Neural cell (in vitro differentiated cells): ENCODE data around the gene RINT1.

Source experiments
- CTCF ChIP-seq: fragments of 450-650 bp; IDR thresholded peaks from 2 replicates; pipeline ENCODE4 v1.5.1; 2014; ENCODE audit warnings: antibody characterized with exemption, mild to moderate bottlenecking, moderate library complexity; ENCODE audit not compliant: poor library complexity, severe bottlenecking
- EP300 ChIP-seq: fragments of 450-650 bp; conservative IDR thresholded peaks from 2 replicates; pipeline ENCODE4 v1.6.1; 2014; ENCODE audit warnings: antibody characterized with exemption, mild to moderate bottlenecking, moderate library complexity; ENCODE audit not compliant: poor library complexity, severe bottlenecking
- EZH2 ChIP-seq: fragments of 200-600, 300-800 bp; shearing (Covaris generic), sonication (generic); IDR thresholded peaks from 2 replicates; pipeline ENCODE4 v1.6.1; 2014; ENCODE audit warnings: antibody characterized with exemption, low read length, borderline replicate concordance, mild to moderate bottlenecking; ENCODE audit not compliant: insufficient read depth, poor library complexity, severe bottlenecking
- POLR2AphosphoS5 ChIP-seq: IDR thresholded peaks from 2 replicates; pipeline ENCODE4 v1.6.1; 2012
- RAD21 ChIP-seq: fragments of 450-650 bp; conservative IDR thresholded peaks from 2 replicates; pipeline ENCODE4 v1.6.1; 2014; ENCODE audit warnings: antibody characterized with exemption, mild to moderate bottlenecking, moderate library complexity
- TF ChIP-seq, protein P1 (sequence below): IDR thresholded peaks from 2 replicates; pipeline ENCODE4 v1.6.1; 2012; ENCODE audit warnings: borderline replicate concordance

GRCh38 chr7:105596866-105597265 lies 64.9 kb downstream of the RINT1 start:
- TF ChIP-seq EZH2, result no peak
- TF ChIP-seq CTCF, result no peak
- TF ChIP-seq, protein P1, sequence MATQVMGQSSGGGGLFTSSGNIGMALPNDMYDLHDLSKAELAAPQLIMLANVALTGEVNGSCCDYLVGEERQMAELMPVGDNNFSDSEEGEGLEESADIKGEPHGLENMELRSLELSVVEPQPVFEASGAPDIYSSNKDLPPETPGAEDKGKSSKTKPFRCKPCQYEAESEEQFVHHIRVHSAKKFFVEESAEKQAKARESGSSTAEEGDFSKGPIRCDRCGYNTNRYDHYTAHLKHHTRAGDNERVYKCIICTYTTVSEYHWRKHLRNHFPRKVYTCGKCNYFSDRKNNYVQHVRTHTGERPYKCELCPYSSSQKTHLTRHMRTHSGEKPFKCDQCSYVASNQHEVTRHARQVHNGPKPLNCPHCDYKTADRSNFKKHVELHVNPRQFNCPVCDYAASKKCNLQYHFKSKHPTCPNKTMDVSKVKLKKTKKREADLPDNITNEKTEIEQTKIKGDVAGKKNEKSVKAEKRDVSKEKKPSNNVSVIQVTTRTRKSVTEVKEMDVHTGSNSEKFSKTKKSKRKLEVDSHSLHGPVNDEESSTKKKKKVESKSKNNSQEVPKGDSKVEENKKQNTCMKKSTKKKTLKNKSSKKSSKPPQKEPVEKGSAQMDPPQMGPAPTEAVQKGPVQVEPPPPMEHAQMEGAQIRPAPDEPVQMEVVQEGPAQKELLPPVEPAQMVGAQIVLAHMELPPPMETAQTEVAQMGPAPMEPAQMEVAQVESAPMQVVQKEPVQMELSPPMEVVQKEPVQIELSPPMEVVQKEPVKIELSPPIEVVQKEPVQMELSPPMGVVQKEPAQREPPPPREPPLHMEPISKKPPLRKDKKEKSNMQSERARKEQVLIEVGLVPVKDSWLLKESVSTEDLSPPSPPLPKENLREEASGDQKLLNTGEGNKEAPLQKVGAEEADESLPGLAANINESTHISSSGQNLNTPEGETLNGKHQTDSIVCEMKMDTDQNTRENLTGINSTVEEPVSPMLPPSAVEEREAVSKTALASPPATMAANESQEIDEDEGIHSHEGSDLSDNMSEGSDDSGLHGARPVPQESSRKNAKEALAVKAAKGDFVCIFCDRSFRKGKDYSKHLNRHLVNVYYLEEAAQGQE, result no peak
- TF ChIP-seq POLR2AphosphoS5, result no peak
- TF ChIP-seq EP300, result no peak
- TF ChIP-seq RAD21, result no peak
